HG02852 (cell line): ENCODE measurements around the gene IGSF9B.
"Not testable (repeated sequence)": the region's sequence is repeated elsewhere in the genome, so short reads cannot be mapped to it uniquely, and the experiment has no call there.

Experiments
- ATAC-seq: cut with Tn5 transposase; IDR thresholded peaks from one replicate; pipeline ENCODE4 v1.9.1; 2021; ENCODE audit warnings: mild to moderate bottlenecking, moderate library complexity; ENCODE audit not compliant: unreplicated experiment

IGSF9B gene, protein sequence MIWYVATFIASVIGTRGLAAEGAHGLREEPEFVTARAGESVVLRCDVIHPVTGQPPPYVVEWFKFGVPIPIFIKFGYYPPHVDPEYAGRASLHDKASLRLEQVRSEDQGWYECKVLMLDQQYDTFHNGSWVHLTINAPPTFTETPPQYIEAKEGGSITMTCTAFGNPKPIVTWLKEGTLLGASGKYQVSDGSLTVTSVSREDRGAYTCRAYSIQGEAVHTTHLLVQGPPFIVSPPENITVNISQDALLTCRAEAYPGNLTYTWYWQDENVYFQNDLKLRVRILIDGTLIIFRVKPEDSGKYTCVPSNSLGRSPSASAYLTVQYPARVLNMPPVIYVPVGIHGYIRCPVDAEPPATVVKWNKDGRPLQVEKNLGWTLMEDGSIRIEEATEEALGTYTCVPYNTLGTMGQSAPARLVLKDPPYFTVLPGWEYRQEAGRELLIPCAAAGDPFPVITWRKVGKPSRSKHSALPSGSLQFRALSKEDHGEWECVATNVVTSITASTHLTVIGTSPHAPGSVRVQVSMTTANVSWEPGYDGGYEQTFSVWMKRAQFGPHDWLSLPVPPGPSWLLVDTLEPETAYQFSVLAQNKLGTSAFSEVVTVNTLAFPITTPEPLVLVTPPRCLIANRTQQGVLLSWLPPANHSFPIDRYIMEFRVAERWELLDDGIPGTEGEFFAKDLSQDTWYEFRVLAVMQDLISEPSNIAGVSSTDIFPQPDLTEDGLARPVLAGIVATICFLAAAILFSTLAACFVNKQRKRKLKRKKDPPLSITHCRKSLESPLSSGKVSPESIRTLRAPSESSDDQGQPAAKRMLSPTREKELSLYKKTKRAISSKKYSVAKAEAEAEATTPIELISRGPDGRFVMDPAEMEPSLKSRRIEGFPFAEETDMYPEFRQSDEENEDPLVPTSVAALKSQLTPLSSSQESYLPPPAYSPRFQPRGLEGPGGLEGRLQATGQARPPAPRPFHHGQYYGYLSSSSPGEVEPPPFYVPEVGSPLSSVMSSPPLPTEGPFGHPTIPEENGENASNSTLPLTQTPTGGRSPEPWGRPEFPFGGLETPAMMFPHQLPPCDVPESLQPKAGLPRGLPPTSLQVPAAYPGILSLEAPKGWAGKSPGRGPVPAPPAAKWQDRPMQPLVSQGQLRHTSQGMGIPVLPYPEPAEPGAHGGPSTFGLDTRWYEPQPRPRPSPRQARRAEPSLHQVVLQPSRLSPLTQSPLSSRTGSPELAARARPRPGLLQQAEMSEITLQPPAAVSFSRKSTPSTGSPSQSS (N-terminal part only)

GRCh38 chr11:133956650-133957633 lies at the start of gene IGSF9B:
Gene IGSF9B, minus strand, starts transcription at chr11:133956968. Its CDS starts 214 bp downstream, at chr11:133956754.
- peak; percentile 97 for ATAC-seq

GRCh38 chr11:134004496-134005172 lies 47.9 kb upstream of the IGSF9B start:
- no peak for ATAC-seq

DNA sequence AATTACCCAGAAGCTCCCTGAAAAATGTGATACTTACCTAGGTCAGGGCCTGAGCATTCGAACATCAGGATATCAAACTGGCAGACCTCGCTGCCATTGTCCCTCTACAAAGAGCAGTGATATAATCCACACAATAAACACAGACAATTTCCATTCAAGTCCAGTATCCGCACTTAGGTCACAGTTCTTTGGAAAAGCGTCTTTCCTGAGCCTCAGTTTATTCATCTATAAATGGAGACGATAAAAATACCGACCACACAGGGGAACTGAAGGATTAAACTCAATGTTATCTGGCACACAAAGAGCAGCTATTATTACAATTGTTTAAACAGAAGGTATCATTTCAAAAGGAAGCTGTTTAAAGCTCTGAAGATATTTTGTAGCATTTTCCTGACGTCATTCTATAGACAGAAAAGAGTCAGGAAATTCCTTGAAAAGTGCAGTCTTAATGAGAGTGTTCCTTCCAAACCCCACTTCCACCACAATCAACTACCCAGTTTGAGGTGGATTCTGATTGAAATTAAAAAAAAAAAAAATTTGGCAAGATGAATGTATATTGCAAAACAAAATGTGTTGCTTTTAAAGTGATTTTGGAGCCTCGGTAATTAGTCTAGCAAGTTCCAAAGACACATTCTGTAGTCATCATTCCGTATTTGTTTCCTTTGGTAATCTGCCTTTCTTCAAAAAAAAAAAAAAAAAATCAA lies 47.2 kb upstream of the IGSF9B start:
- ATAC-seq = no peak

DNA sequence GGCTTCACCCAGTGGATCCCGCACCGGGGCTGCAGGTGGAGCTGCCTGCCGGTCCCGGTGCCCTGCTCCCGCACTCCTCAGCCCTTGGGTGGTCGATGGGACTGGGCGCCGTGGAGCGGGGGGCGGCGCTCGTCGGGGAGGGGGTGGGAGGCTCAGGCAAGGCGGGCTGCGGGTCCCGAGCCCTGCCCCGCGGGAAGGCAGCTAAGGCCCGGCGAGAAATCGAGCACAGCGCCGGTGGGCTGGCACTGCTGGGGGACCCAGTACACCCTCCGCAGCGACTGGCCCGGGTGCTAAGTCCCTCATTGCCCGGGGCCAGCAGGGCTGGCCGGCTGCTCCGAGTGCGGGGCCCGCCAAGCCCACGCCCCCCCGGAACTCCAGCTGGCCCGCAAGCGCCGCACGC lies 46.1 kb upstream of the IGSF9B start:
- not testable (repeated sequence) for ATAC-seq

- not testable (repeated sequence) for ATAC-seq
Measured at GRCh38 chr11:134002338-134002737, 45.6 kb upstream of the IGSF9B start.

DNA sequence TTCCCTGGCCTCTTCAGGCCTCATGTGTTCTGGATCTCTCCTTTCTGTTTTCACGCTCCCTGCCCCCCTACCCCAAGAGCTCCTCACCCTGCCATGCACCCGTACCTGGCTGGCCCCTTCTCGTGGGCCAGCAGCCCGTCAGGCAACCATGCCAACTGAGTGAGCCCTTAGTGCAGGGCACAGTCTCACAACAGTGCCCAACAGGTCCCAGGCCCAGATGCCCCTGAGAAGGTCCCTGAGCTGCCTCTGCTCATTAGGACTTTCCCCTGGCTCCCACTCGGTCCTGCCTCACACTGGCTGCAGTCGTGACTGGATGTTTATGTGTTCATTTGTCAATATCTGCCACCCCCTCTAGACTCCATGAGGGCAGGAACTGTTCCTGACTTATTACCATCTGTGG lies 44.8 kb upstream of the IGSF9B start:
- ATAC-seq = no peak

DNA sequence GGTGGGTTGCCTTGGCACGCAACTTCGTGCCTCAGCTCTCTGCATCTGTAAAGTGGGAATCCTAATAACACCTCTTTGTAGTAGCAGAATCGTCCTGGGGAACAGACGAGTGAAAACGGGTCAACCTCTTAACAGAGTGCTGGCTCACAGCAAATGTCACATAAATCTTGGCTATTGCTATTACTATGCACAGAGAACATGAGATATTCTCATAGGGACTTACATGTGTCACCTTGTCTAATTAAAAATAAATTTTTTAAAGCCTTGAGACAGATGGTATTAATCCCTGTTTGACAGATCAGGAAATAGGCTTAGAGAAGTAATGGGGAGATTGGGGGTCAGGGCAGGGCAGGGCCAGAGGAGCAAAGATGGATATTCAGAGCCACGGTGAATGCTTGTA lies 44.3 kb upstream of the IGSF9B start:
- ATAC-seq = no peak

- ATAC-seq = no peak
Measured at GRCh38 chr11:133999355-133999754, 42.6 kb upstream of the IGSF9B start.

DNA sequence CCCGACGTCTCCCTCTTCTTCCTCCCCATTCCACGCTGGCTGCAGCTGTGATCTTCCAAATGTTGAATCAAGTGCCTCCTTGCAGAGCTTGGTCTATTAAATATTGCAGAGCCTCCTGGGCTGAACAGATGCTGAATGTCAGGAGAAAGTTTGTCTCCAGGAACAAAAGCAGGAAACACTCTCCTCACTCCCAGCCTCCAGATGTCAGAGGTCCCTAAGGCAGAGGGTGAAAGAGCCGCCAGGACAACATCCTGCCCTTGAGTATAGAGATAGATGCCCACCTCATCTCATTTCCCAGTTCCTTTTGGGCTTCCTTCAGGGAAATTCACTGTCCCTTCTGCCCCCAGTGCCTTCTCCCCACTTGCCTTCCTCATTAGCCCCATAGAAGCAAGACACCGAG lies 40.8 kb upstream of the IGSF9B start:
- ATAC-seq = no peak

GRCh38 chr11:133996671-133997070 lies 39.9 kb upstream of the IGSF9B start:
- ATAC-seq = no peak

DNA sequence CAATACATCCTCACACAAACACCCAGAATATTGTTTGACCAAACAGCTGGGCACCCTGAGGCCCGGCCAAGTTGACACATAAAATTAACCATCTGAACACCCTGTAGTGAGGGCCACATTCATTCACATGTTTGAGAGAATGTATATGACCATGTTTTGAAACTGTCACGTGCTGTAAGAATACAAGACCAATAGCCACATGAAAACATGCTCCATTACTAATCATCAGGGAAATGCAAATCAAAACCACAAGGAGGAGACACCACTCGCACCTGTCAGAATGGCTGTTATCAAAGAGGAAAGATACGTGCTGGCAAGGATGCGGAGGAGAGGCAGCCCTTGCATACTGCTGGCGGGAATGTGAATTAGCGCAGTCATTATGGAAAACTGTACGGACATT lies 38.3 kb upstream of the IGSF9B start:
- ATAC-seq = no peak

DNA sequence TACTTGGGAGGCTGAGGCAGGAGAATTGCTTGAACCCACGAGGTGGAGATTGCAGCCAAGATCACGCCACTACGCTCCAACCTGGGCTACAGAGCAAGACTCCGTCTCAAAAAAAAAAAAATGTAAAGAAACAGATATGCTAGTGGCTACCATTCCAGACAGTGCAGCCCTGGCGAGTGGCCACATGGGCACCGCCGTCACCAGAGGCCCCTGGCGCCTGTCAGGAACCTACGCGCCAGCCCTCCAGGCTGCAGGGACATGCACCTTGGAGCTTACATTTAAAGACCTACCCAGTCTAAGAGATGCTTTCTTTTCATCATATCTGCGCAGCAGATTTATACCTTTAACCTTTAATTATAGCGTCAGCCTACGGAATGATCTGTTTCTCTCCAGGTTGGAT lies 37.2 kb upstream of the IGSF9B start:
- no peak for ATAC-seq

DNA sequence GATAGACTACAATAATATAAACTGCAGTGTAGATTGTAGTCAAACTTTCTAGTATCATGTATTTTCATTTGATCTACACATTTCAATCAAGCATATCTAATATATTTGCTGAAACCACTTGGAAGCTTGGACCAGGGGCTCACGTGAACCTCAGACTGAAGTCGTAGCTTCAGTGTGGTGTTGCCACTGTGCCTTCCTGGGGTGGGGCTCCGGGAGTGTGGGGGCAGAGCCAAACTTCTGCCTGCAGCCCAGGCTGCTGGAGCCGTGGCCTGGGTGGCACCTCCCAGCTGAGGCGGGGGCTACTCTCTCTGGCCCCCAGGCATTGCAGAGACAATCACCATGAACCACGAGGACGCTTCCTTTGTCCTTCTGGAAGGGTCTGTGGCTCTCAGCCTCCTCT lies 36.3 kb upstream of the IGSF9B start:
- ATAC-seq = no peak

DNA sequence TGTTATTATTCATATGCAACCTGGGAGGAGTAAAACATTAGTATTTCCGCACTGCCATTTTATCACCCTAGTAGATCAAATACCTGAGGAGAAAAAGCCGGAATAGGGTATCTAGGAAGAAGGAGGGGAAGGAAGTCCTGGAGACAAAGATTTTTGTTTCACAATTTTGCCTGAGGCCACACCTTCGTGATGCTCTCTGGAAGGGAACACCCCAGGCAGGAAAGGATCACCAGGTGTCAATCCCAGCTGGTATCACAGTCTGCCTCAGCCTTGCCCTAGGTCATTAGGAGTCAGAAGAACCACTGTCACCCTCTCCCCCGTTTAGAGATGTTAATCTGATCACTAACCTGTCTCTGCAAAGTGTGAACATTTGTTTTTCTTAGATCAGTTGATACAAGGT lies 35.4 kb upstream of the IGSF9B start:
- no peak for ATAC-seq

DNA sequence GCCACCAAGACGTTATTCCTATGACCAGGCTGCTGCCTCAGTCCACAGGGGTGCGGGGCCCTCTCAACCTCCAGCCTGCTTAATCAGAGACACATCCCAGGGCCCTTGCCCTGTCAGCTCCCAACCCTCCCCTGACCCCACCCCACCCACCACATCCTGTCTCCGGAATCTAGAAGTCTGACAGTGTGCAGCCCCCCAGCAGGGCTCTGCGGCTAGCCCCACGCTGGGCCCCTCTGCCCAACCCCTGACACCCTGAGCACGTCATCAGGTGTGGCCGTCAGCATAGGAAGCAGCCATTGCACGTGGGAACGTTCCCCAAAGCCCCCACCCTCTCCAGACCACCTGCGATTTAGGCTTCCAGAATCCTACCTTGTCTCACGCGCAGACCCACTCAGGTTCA lies 34.3 kb upstream of the IGSF9B start:
- ATAC-seq = no peak

GRCh38 chr11:133990501-133990900 lies 33.7 kb upstream of the IGSF9B start:
- ATAC-seq = no peak

DNA sequence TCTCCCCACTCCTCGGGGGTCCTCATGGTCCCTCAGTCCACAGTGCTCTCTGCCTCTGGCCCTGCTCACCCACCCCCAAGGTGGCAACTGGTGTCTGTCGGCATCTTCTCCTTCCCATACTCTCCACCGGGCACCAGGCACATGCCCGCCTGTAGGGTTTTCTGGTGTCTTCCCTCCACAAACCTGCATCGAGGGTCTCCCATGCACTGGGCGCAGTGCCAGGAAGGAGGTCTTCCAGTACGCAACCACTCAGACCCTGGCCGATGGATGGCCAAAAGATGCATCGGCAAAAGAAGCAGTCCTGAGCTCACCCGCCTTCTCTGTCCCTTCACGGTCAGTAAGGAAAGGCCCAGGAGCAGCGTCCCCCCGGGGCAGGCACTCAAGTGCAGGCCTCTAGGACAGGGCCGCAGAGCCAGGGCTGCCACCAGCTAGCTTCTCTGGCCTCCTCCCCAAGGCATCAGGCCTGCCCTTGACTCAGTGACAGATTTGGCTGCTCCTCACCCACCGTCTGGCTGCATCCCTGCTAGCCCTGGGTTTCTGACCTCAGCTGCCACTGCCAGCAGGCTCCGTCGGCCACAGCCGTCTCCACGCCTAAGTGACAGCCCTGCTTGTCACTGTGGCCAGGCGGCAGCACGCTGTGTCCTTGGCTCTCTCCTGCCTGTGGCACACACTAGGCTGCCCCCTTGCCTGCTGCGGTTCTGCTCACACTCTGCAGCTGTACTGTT lies 32.1 kb upstream of the IGSF9B start:
- ATAC-seq = no peak

DNA sequence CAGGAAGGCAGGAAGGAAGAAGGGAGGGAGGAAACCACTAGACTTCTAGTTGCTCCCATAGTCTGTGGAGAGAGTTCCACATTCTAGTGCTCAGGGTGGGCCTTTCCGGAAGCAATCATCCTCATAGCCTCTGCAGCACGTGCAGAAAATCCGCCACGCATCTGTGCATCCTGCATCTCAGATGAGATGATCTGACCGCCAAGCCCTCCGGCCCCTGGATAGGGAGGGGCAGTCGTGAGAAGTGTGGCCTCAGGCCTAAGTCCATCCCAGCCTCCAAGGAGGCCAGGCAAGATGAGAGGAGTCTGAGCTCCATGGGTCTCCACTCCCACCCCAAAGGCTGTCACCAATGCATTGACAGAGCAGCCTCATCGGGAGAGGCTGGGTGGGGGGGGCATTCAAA lies 30.4 kb upstream of the IGSF9B start:
- no peak for ATAC-seq
